MM.1S (cell line): ENCODE results near the gene ADAMTSL2.

Experiments used
- EZH2 ChIP-seq: fragments of 300-600 bp; sonication (generic); optimal IDR thresholded peaks from 2 replicates; pipeline ENCODE3; 2017; ENCODE audit warnings: low read depth, mild to moderate bottlenecking, antibody characterized with exemption, low read length, mixed read lengths
- EZH2phosphoT487 ChIP-seq: fragments of 300-600 bp; sonication (generic); IDR thresholded peaks from 2 replicates; pipeline ENCODE4 v1.6.1; 2018; ENCODE audit warnings: antibody characterized with exemption, low read length
- TF ChIP-seq, protein P1 (sequence below): fragments of 300-600 bp; sonication (generic); IDR thresholded peaks from 2 replicates; pipeline ENCODE4 v1.5.1; 2016; ENCODE audit warnings: antibody characterized with exemption, low read length, mixed read lengths

- TF ChIP-seq EZH2phosphoT487 (no peak), EZH2 (no peak)
- TF ChIP-seq, protein P1, sequence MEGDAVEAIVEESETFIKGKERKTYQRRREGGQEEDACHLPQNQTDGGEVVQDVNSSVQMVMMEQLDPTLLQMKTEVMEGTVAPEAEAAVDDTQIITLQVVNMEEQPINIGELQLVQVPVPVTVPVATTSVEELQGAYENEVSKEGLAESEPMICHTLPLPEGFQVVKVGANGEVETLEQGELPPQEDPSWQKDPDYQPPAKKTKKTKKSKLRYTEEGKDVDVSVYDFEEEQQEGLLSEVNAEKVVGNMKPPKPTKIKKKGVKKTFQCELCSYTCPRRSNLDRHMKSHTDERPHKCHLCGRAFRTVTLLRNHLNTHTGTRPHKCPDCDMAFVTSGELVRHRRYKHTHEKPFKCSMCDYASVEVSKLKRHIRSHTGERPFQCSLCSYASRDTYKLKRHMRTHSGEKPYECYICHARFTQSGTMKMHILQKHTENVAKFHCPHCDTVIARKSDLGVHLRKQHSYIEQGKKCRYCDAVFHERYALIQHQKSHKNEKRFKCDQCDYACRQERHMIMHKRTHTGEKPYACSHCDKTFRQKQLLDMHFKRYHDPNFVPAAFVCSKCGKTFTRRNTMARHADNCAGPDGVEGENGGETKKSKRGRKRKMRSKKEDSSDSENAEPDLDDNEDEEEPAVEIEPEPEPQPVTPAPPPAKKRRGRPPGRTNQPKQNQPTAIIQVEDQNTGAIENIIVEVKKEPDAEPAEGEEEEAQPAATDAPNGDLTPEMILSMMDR = no peak
Observed at GRCh38 chr9:133487331-133487725, 47.2 kb upstream of the ADAMTSL2 start.
